ENCODE data around the gene SRP14. TPM values are rescaled to one million over a fixed set of nuclear protein-coding genes. Genes with fewer than 3 reads are reported as not detected.

SRP14 gene
- polyA plus RNA-seq, 2 of the 4 experiments (the other 2 are of a cell fraction): 306 to 374 TPM

DNA sequence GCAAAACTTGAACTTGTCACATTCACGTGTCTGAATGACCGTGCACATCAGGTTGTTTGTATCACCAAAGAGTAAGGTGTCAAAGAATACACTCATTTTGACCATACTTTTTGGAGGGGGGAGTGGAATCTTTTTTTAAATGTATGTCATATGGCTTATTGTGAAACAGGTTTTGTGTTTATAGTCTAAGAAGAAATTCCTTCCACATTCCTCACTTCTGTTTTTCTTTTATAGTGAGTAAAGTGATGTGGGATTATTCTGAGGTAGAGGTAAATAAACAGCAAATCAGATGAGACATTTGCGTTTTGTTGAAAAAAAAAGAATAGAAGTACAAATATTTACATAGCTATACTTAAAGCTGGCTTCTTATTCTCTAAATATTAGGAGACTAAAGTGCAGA is 33.0 kb downstream of the SRP14 start (continued):
- TF ChIP-seq, protein P1, sequence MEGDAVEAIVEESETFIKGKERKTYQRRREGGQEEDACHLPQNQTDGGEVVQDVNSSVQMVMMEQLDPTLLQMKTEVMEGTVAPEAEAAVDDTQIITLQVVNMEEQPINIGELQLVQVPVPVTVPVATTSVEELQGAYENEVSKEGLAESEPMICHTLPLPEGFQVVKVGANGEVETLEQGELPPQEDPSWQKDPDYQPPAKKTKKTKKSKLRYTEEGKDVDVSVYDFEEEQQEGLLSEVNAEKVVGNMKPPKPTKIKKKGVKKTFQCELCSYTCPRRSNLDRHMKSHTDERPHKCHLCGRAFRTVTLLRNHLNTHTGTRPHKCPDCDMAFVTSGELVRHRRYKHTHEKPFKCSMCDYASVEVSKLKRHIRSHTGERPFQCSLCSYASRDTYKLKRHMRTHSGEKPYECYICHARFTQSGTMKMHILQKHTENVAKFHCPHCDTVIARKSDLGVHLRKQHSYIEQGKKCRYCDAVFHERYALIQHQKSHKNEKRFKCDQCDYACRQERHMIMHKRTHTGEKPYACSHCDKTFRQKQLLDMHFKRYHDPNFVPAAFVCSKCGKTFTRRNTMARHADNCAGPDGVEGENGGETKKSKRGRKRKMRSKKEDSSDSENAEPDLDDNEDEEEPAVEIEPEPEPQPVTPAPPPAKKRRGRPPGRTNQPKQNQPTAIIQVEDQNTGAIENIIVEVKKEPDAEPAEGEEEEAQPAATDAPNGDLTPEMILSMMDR (IDR thresholded peaks at IDR 0.05): no peak

DNA sequence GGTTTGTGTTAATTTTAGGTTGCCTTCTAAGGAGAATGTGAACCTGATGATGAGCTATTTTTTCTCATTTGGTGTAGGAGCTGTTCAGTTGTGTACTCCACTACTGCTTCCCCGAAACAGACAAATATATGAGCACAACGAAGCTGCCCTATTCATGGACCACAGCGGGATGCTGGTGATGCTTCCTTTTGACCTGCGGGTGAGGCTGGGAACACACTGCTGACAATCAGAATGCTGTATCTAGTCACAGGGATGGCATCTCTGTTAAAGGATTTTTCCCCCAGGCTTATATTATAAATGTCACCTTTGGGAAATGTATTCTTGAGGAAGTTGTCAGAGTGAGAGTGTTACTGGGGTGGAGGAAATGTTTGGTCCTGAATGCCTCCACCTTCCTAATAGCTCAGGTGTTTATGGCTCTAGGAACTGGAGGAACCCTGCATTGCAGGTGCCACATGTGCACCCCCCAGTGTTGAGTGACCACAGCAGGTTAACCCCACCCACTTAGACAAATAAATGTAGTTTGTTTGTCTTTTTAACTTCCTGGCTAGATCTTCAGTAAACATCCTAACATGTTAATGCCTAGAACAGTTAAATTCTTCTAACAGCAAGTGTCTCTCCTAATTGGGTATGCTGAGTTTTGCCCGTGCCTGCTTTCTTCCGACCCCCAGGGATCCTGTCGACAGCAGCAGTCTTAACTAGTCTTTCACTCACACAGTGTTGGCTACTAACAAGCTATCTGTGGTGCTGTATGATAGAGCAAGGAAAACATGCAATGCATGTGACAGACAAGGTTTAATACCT is 35.7 kb downstream of the SRP14 start:
- Histone ChIP-seq H3K9me3 (no peaks in the 10 kb centered on the region), H3K4me2 (peak overlapping the region; percentile 61), H3K27ac (peak overlapping the region; percentile 56 to 61), H3K4me3 (no peak overlapping the region), H3K4me1 (peaks cover 31% of the 10 kb centered on the region)
- FAIRE-seq: no peak
- ChIA-PET CTCF (interaction anchor here (1.2 kb wide), 1 partner anchor 218 kb away, joined by 3 read pairs; no protein-coding TSS in a partner anchor), POLR2A (interaction anchor here (0.7 kb wide), 1 partner anchor 831 kb away, joined by 3 read pairs; no protein-coding TSS in a partner anchor)
- no peak for ATAC-seq
- peak in 1 of 2 experiments; percentile 1 for DNase-seq (ENCODE audit: low read depth in 1 of 2, low spot score in 1 of 2)
- TF ChIP-seq TFCP2L1 (CRISPR knock-in tag; IDR thresholded peaks at IDR 0.05) (no peak), ESRRA (IDR thresholded peaks at IDR 0.05; ENCODE audit: borderline replicate concordance, low read length) (no peak), SMC3 (IDR thresholded peaks at IDR 0.05) (no peak), ZFP36 (IDR thresholded peaks at IDR 0.05; ENCODE audit: borderline replicate concordance, partially characterized antibody) (no peak), POLR2A (IDR thresholded peaks at IDR 0.05; ENCODE audit: low read length) (no peak), CEBPB (IDR thresholded peaks at IDR 0.05) (no peak), CBX2 (IDR thresholded peaks at IDR 0.05; ENCODE audit: borderline replicate concordance, low read depth) (no peak), HEYL (CRISPR knock-in tag; IDR thresholded peaks at IDR 0.05) (no peak), NPAS2 (CRISPR knock-in tag; IDR thresholded peaks at IDR 0.05; ENCODE audit: borderline replicate concordance) (no peak), ZNF302 (CRISPR knock-in tag; IDR thresholded peaks at IDR 0.05) (no peak), FOXS1 (CRISPR knock-in tag; IDR thresholded peaks at IDR 0.05) (no peak), SREBF2 (IDR thresholded peaks at IDR 0.05) (no peak), POLR2AphosphoS2 (conservative IDR thresholded peaks at IDR 0.05; ENCODE audit: low read length) (no peak), HOXB13 (CRISPR knock-in tag; IDR thresholded peaks at IDR 0.05; ENCODE audit: low read depth) (no peak), MAZ (IDR thresholded peaks at IDR 0.05; ENCODE audit: borderline replicate concordance, low read depth, low read length) (no peak), HOXA7 (CRISPR knock-in tag; IDR thresholded peaks at IDR 0.05) (no peak), BHLHE40 (IDR thresholded peaks at IDR 0.05; ENCODE audit: low read depth, low read length) (no peak)
- TF ChIP-seq, protein P2, sequence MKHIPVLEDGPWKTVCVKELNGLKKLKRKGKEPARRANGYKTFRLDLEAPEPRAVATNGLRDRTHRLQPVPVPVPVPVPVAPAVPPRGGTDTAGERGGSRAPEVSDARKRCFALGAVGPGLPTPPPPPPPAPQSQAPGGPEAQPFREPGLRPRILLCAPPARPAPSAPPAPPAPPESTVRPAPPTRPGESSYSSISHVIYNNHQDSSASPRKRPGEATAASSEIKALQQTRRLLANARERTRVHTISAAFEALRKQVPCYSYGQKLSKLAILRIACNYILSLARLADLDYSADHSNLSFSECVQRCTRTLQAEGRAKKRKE (CRISPR knock-in tag; IDR thresholded peaks at IDR 0.05; ENCODE audit: low read depth): no peak
- 51% methylated on average over 7 of the region's 7 CpGs for WGBS (ENCODE audit: missing lambda C conversion rate)

DNA sequence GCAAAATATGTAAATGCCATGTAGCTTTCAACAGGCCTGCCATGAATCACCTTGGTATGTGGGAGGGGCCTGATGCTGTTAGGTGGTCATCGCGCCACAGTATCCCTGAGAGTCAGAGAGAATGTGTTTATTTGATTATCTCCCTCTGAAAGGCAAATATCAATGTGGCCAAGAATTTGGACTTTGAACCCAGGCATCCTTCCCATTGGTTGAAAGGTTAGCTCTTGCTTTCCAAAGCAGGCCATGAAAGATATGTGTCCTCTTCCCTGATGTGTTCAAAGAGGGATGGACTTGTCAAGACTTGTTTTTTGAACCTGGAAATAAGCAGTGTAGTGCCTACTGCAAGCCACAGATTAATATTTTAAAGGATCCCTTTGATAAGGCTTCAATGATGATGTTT is 36.7 kb downstream of the SRP14 start:
- no peak for TF ChIP-seq ZNF302 (CRISPR knock-in tag; IDR thresholded peaks at IDR 0.05)
- no peak for TF ChIP-seq FOSL2 (IDR thresholded peaks at IDR 0.05)
- peak; percentile 35; the same call in 1 of the 2 replicates for TF ChIP-seq FOSL2 (CRISPR knock-in tag; IDR thresholded peaks at IDR 0.05)
- Histone ChIP-seq H3K4me3 (no peak overlapping the region), H3K9me3 (no peaks in the 10 kb centered on the region), H3K4me1 (peaks cover 31% of the 10 kb centered on the region), H3K27ac (peak overlapping the region; percentile 56 to 72), H3K4me2 (peak overlapping the region; percentile 61)
- ChIA-PET CTCF (interaction anchor here (0.5 to 1.1 kb wide), 2 partner anchors 20 to 162 kb away, joined by 3 read pairs; no protein-coding TSS in a partner anchor), POLR2A (interaction anchor here (0.6 to 1.6 kb wide), 2 partner anchors 18 to 69 kb away, joined by 3 to 7 read pairs; partner anchors contain the start of gene EIF2AK4)
- ATAC-seq (peak in 1 of 2 experiments; percentile 84; a peak in 4 of 6 replicates), FAIRE-seq (no peak), DNase-seq (ENCODE audit: low read depth in 1 of 2, low spot score in 1 of 2) (peak; percentile 29 to 72)
- WGBS (ENCODE audit: missing lambda C conversion rate): 0% methylated on average over 2 of the region's 2 CpGs

Data from A549 (cell line).